H1 (cell line): Measurements from ENCODE around the gene PPARA. TPM values are rescaled to one million over a fixed set of nuclear protein-coding genes. Genes with fewer than 3 reads are reported as not detected.

ENCODE experiments used
- CTCF ChIA-PET: fragments of 300-600 bp; sonication (Branson Sonifier 250); formaldehyde crosslinking; loops from one replicate; lab custom pipeline; 2021; ENCODE audit not compliant: partially characterized antibody; lab: Charles Lee
- POLR2A ChIA-PET: fragments of 300-600 bp; sonication (Branson Sonifier 250); formaldehyde crosslinking; loops from one replicate; lab custom pipeline; 2021; ENCODE audit warnings: inconsistent platforms; ENCODE audit not compliant: partially characterized antibody; lab: Charles Lee
- DNase-seq, 2 experiments: peaks; one replicate each; pipeline versions ENCODE4 v3.0.0 to v3.0.0-alpha.2; 2010 to 2022; ENCODE audit warnings: low spot score in 2 of 2, low read depth in 1 of 2, mixed read lengths in 1 of 2
- FAIRE-seq: peaks from 2 replicates; lab custom pipeline; 2011; peaks lifted over from hg19 to GRCh38; lab: Jason Lieb, UNC
- H2AFZ ChIP-seq: 2 replicates; pipeline ENCODE4 v1.8.1; 2012; ENCODE audit warnings: low read length, inconsistent platforms
- H2AK5ac ChIP-seq: 2 replicates; pipeline ENCODE4 v1.6.1; 2013; ENCODE audit warnings: low read depth, low read length
- H2BK120ac ChIP-seq: replicated peaks from 2 replicates; pipeline ENCODE3; 2013; ENCODE audit warnings: low read depth, low read length, inconsistent platforms
- H2BK12ac ChIP-seq: 2 replicates; pipeline ENCODE4 v1.6.1; 2013; ENCODE audit warnings: low read depth, low read length
- H2BK15ac ChIP-seq: 2 replicates; pipeline ENCODE4 v1.6.1; 2013; ENCODE audit warnings: low read length
- H2BK20ac ChIP-seq: 2 replicates; pipeline ENCODE4 v1.6.1; 2013; ENCODE audit warnings: low read length
- H2BK5ac ChIP-seq: 2 replicates; pipeline ENCODE4 v1.6.1; 2013; ENCODE audit warnings: low read depth, low read length
- H3K14ac ChIP-seq: 2 replicates; pipeline ENCODE4 v1.6.1; 2013; ENCODE audit warnings: inconsistent platforms; ENCODE audit not compliant: insufficient read length
- H3K18ac ChIP-seq: 2 replicates; pipeline ENCODE4 v1.6.1; 2013; ENCODE audit warnings: low read length; ENCODE audit errors: extremely low read depth
- H3K23ac ChIP-seq: 2 replicates; pipeline ENCODE4 v1.6.1; 2013; ENCODE audit warnings: inconsistent platforms; ENCODE audit not compliant: insufficient read length
- H3K23me2 ChIP-seq: 2 replicates; pipeline ENCODE4 v1.6.1; 2013; ENCODE audit warnings: low read depth, low read length
- H3K27ac ChIP-seq: 2 replicates; pipeline ENCODE4 v1.6.1; 2011; ENCODE audit warnings: low read depth, low read length, inconsistent platforms
- H3K27me3 ChIP-seq, 4 experiments: replicated peaks in 1 of 4; 1 replicate in 1 of 4; 2 replicates in 3 of 4; pipeline versions ENCODE4 v1.6.1 to v1.8.1; 2011 to 2013; ENCODE audit warnings: low read length in 3 of 4, mild to moderate bottlenecking in 3 of 4, inconsistent platforms in 2 of 4, mixed read lengths in 2 of 4, moderate library complexity in 1 of 4; ENCODE audit not compliant: control insufficient read depth in 3 of 4, insufficient read depth in 3 of 4; ENCODE audit errors: extremely low read depth in 1 of 4
- H3K36me3 ChIP-seq, 4 experiments: 2 replicates each; pipeline versions ENCODE4 v1.6.1 to v1.8.1; 2011 to 2013; ENCODE audit warnings: mild to moderate bottlenecking in 4 of 4, low read length in 3 of 4, moderate library complexity in 2 of 4, control low read depth in 1 of 4, inconsistent platforms in 1 of 4; ENCODE audit not compliant: insufficient read depth in 4 of 4, control insufficient read depth in 2 of 4
- H3K4ac ChIP-seq: replicated peaks from 2 replicates; pipeline ENCODE3; 2013; ENCODE audit warnings: low read length, low read depth, mixed read lengths, inconsistent platforms; ENCODE audit not compliant: insufficient read length
- H3K4me1 ChIP-seq, 4 experiments: replicated peaks in 1 of 4; 1 replicate in 1 of 4; 2 replicates in 3 of 4; pipeline versions ENCODE4 v1.6.1 to v1.8.1; 2011 to 2013; ENCODE audit warnings: low read length in 3 of 4, inconsistent platforms in 2 of 4, mixed read lengths in 1 of 4; ENCODE audit not compliant: insufficient read depth in 4 of 4, control insufficient read depth in 3 of 4
- H3K4me2 ChIP-seq, 2 experiments: 2 replicates each; pipeline versions ENCODE4 v1.6.1 to v1.8.1; 2011 to 2013; ENCODE audit warnings: low read depth in 2 of 2, low read length in 2 of 2, control low read depth in 1 of 2, inconsistent platforms in 1 of 2, mild to moderate bottlenecking in 1 of 2; ENCODE audit not compliant: insufficient read depth in 1 of 2
- H3K4me3 ChIP-seq, 4 experiments: fragments of 200-600, 300-600 bp in 1 of 4; sonication (generic), shearing (Covaris generic), sonication (Bioruptor Twin) in 1 of 4; 2 replicates each; pipeline versions ENCODE4 v1.5.1 to v1.8.1; 2011 to 2016; ENCODE audit warnings: low read length in 4 of 4, low read depth in 3 of 4, control low read depth in 2 of 4, inconsistent platforms in 2 of 4, mild to moderate bottlenecking in 2 of 4, mixed read lengths in 1 of 4, moderate library complexity in 1 of 4; ENCODE audit not compliant: insufficient read depth in 2 of 4; ENCODE audit errors: extremely low read depth in 1 of 4
- H3K56ac ChIP-seq: replicated peaks from 2 replicates; pipeline ENCODE3; 2013; ENCODE audit warnings: low read depth, mild to moderate bottlenecking, mixed read lengths, low read length, inconsistent platforms; ENCODE audit not compliant: insufficient read length
- H3K79me1 ChIP-seq: 2 replicates; pipeline ENCODE4 v1.6.1; 2013; ENCODE audit warnings: low read depth, low read length, control low read depth
- H3K79me2 ChIP-seq, 2 experiments: 2 replicates each; pipeline versions ENCODE4 v1.6.1 to v1.8.1; 2012 to 2013; ENCODE audit warnings: low read length in 2 of 2, mild to moderate bottlenecking in 2 of 2, inconsistent platforms in 1 of 2; ENCODE audit not compliant: insufficient read depth in 2 of 2, control insufficient read depth in 1 of 2
- H3K9ac ChIP-seq, 4 experiments: replicated peaks in 1 of 4; 1 replicate in 1 of 4; 2 replicates in 3 of 4; pipeline versions ENCODE4 v1.6.1 to v1.8.1; 2011 to 2013; ENCODE audit warnings: low read depth in 3 of 4, low read length in 3 of 4, control low read depth in 2 of 4, mild to moderate bottlenecking in 2 of 4, moderate library complexity in 2 of 4, inconsistent platforms in 1 of 4; ENCODE audit errors: extremely low read depth in 1 of 4
- H3K9me3 ChIP-seq, 2 experiments: 2 replicates each; pipeline versions ENCODE4 v1.6.1 to v1.8.1; 2012 to 2013; ENCODE audit warnings: mild to moderate bottlenecking in 2 of 2, moderate library complexity in 2 of 2, control low read depth in 1 of 2, inconsistent platforms in 1 of 2, low read depth in 1 of 2, low read length in 1 of 2, mixed read lengths in 1 of 2; ENCODE audit not compliant: insufficient read depth in 2 of 2
- H4K20me1 ChIP-seq, 2 experiments: replicated peaks in 1 of 2; 2 replicates each; pipeline versions ENCODE3 to v1.8.1; 2011 to 2013; ENCODE audit warnings: inconsistent platforms in 2 of 2, low read length in 2 of 2, mild to moderate bottlenecking in 1 of 2; ENCODE audit not compliant: insufficient read depth in 2 of 2, control insufficient read depth in 1 of 2
- H4K5ac ChIP-seq: 2 replicates; pipeline ENCODE4 v1.6.1; 2013; ENCODE audit warnings: low read length, low read depth, mixed read lengths, inconsistent platforms; ENCODE audit not compliant: insufficient read length
- H4K8ac ChIP-seq: 2 replicates; pipeline ENCODE4 v1.8.0; 2013; ENCODE audit warnings: mild to moderate bottlenecking, moderate library complexity, low read length, inconsistent platforms; ENCODE audit not compliant: insufficient read depth; ENCODE audit errors: extremely low read depth
- H4K91ac ChIP-seq: replicated peaks from 2 replicates; pipeline ENCODE3; 2013; ENCODE audit warnings: low read length, mixed read lengths, inconsistent platforms; ENCODE audit not compliant: insufficient read length
- ATF3 ChIP-seq: IDR thresholded peaks from 2 replicates; pipeline ENCODE4 v1.6.1; 2011; ENCODE audit warnings: low read depth, mild to moderate bottlenecking, low read length; ENCODE audit not compliant: insufficient read depth
- CEBPB ChIP-seq: IDR thresholded peaks from 2 replicates; pipeline ENCODE4 v1.6.1; 2012; ENCODE audit warnings: low read depth, low read length
- CTBP2 ChIP-seq: IDR thresholded peaks from 2 replicates; pipeline ENCODE4 v1.7.0; 2011; ENCODE audit warnings: borderline replicate concordance, mild to moderate bottlenecking, moderate library complexity, mixed read lengths, low read length; ENCODE audit not compliant: insufficient read depth, insufficient read length
- EZH2 ChIP-seq: fragments of 200-600 bp; sonication (generic); IDR thresholded peaks from 2 replicates; pipeline ENCODE4 v1.7.1; 2012; ENCODE audit warnings: low read depth, mild to moderate bottlenecking, moderate library complexity, low read length, inconsistent platforms; ENCODE audit not compliant: severe bottlenecking
- KDM4A ChIP-seq: IDR thresholded peaks from one replicate; pipeline ENCODE4 v1.7.1; 2012; ENCODE audit warnings: low read depth, mild to moderate bottlenecking, moderate library complexity, low read length, inconsistent platforms; ENCODE audit not compliant: severe bottlenecking
- RBBP5 ChIP-seq: IDR thresholded peaks from 2 replicates; pipeline ENCODE4 v1.7.1; 2012; ENCODE audit warnings: low read depth, mild to moderate bottlenecking, inconsistent platforms, low read length, moderate library complexity, borderline replicate concordance
- SIN3A ChIP-seq, 2 experiments: IDR thresholded peaks in 1 of 2; conservative IDR thresholded peaks in 1 of 2; 2 replicates each; pipeline ENCODE4 v1.6.1; 2011 to 2012; ENCODE audit warnings: low read length in 2 of 2, improper control_type of control experiment in 1 of 2, low read depth in 1 of 2, mild to moderate bottlenecking in 1 of 2
- SIRT6 ChIP-seq: IDR thresholded peaks from one replicate; pipeline ENCODE4 v1.7.1; 2012; ENCODE audit warnings: low read length, inconsistent platforms
- SIX5 ChIP-seq: IDR thresholded peaks from 2 replicates; pipeline ENCODE4 v1.6.1; 2011; ENCODE audit warnings: mild to moderate bottlenecking, low read depth, low read length
- WGBS, 2 experiments: shearing (Covaris generic) in 1 of 2; methylation state at CpG; one replicate each; pipeline versions ENCODE4 v1.1.6 to v1.1.7; 2013 to 2015; ENCODE audit warnings: low lambda C conversion rate in 2 of 2, mixed read lengths in 2 of 2, inconsistent platforms in 1 of 2, low coverage in 1 of 2, missing lambda C conversion rate in 1 of 2; ENCODE audit not compliant: insufficient replicate concordance in 2 of 2, insufficient coverage in 1 of 2, insufficient read length in 1 of 2; ENCODE audit errors: extremely low coverage in 1 of 2, missing lambda C conversion rate in 1 of 2; 5-methylcytosine and 5-hydroxymethylcytosine counted together
- polyA plus RNA-seq, 7 experiments: library from polyadenylated mRNA; depleted of rRNA in 3 of 7; stranded (reverse) in 5 of 7; unstranded in 2 of 7; fragments of >200 nt in 5 of 7; fragments of 200-250 nt in 2 of 7; gene quantifications; 1 replicate in 5 of 7; 2 replicates in 1 of 7; 4 replicates in 1 of 7; pipeline versions ENCODE4 v1.2.1 to v1.2.3, GENCODE V29; 2011 to 2013; ENCODE audit warnings: missing spikeins in 2 of 7, mixed read lengths in 2 of 7
- total RNA-seq: library from RNA; stranded (reverse); fragmentation: NEBNext Ultra II Directional; extraction: Animal tissue kit (Norgen Biotek cat#: 25700); gene quantifications from 2 replicates; pipeline ENCODE4 v1.2.1, GENCODE V29; 2021

PPARA gene
- total and polyA plus RNA-seq, 2 of the 8 experiments (the other 6 are each of a cell fraction or from before 2014, with no cell fraction given): 3.1 to 8.2 TPM

- no peak overlapping the region for H2BK120ac ChIP-seq
- no peak overlapping the region for H2BK5ac ChIP-seq
- no peak overlapping the region for H3K27ac ChIP-seq
- no peak overlapping the region for H2BK12ac ChIP-seq
- no peak overlapping the region for H3K56ac ChIP-seq
- no peak for FAIRE-seq
- TF ChIP-seq ATF3: no peak
- no peak for TF ChIP-seq EZH2
- no peak for TF ChIP-seq CTBP2
- no peak for TF ChIP-seq CEBPB
- TF ChIP-seq SIX5: no peak
- no peak for TF ChIP-seq SIN3A (conservative IDR thresholded peaks at IDR 0.05 in 1 of 2, IDR thresholded peaks at IDR 0.05 in 1 of 2; ENCODE audit: low read depth in 1 of 2, low read length in 2 of 2)
- no peak for TF ChIP-seq RBBP5
- no peak for TF ChIP-seq KDM4A
- TF ChIP-seq SIRT6: no peak
- no peaks in the 10 kb centered on the region for H3K36me3 ChIP-seq
- no peaks in the 10 kb centered on the region for H3K79me1 ChIP-seq
- H3K4me1 ChIP-seq: no peaks in the 10 kb centered on the region
- no peak overlapping the region for H2BK20ac ChIP-seq
- H4K8ac ChIP-seq: no peak overlapping the region; the same call in 1 of the 2 replicates
- no peaks in the 10 kb centered on the region for H4K20me1 ChIP-seq
- no peak overlapping the region for H2AFZ ChIP-seq
- ChIA-PET CTCF (no interaction called here), POLR2A (interaction anchor here (1.2 kb wide), 1 partner anchor 19 kb away, joined by 4 read pairs; no protein-coding TSS in a partner anchor)
- no peak overlapping the region for H3K9ac ChIP-seq
- no peak overlapping the region for H2AK5ac ChIP-seq
- 92% methylated on average over 11 of the region's 11 CpGs; no CpG with 5 or more reads in 1 of the 2 experiments for WGBS, 2 experiments
- H4K91ac ChIP-seq: no peak overlapping the region
- H2BK15ac ChIP-seq: no peak overlapping the region
- H3K23ac ChIP-seq: no peak overlapping the region
- H3K27me3 ChIP-seq: no peaks in the 10 kb centered on the region
- H3K4me2 ChIP-seq: no peak overlapping the region
- H3K18ac ChIP-seq: no peak overlapping the region
- no peak overlapping the region for H4K5ac ChIP-seq
- no peak overlapping the region for H3K4ac ChIP-seq
- H3K4me3 ChIP-seq: no peak overlapping the region
- H3K23me2 ChIP-seq: no peaks in the 10 kb centered on the region
- no peak for DNase-seq
- no peaks in the 10 kb centered on the region; a peak in 1 of 4 replicates for H3K9me3 ChIP-seq
- no peak overlapping the region for H3K14ac ChIP-seq
- no peaks in the 10 kb centered on the region for H3K79me2 ChIP-seq
Measured at GRCh38 chr22:46172522-46173110, 22.3 kb downstream of the PPARA start.
